Measurements from ENCODE around the gene CCDC116. TPM values are rescaled to one million over a fixed set of nuclear protein-coding genes. Genes with fewer than 3 reads are reported as not detected.

Gene CCDC116
- total and polyA plus RNA-seq, 10 of the 15 experiments (the other 5 are each of a cell fraction or from before 2014, with no cell fraction given), result 0.04 to 0.18 (median 0.04) TPM; not detected in 6

GRCh38 chr22:21587803-21588611 lies 44.6 kb upstream of the CCDC116 start (continued):
- TF ChIP-seq, protein P1, sequence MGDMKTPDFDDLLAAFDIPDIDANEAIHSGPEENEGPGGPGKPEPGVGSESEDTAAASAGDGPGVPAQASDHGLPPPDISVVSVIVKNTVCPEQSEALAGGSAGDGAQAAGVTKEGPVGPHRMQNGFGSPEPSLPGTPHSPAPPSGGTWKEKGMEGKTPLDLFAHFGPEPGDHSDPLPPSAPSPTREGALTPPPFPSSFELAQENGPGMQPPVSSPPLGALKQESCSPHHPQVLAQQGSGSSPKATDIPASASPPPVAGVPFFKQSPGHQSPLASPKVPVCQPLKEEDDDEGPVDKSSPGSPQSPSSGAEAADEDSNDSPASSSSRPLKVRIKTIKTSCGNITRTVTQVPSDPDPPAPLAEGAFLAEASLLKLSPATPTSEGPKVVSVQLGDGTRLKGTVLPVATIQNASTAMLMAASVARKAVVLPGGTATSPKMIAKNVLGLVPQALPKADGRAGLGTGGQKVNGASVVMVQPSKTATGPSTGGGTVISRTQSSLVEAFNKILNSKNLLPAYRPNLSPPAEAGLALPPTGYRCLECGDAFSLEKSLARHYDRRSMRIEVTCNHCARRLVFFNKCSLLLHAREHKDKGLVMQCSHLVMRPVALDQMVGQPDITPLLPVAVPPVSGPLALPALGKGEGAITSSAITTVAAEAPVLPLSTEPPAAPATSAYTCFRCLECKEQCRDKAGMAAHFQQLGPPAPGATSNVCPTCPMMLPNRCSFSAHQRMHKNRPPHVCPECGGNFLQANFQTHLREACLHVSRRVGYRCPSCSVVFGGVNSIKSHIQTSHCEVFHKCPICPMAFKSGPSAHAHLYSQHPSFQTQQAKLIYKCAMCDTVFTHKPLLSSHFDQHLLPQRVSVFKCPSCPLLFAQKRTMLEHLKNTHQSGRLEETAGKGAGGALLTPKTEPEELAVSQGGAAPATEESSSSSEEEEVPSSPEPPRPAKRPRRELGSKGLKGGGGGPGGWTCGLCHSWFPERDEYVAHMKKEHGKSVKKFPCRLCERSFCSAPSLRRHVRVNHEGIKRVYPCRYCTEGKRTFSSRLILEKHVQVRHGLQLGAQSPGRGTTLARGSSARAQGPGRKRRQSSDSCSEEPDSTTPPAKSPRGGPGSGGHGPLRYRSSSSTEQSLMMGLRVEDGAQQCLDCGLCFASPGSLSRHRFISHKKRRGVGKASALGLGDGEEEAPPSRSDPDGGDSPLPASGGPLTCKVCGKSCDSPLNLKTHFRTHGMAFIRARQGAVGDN (IDR thresholded peaks at IDR 0.05), result no peak
- TF ChIP-seq CBFB (IDR thresholded peaks at IDR 0.05; ENCODE audit: low read depth), result peak; percentile 75
- peak; percentile 73 for TF ChIP-seq JUNB (IDR thresholded peaks at IDR 0.05)
- no peak; the same call in 1 of the 2 replicates for TF ChIP-seq SMARCA5 (IDR thresholded peaks at IDR 0.05)
- peak; percentile 23; the same call in 1 of the 2 replicates for TF ChIP-seq GATAD2B (conservative IDR thresholded peaks at IDR 0.05; ENCODE audit: low read depth)
- TF ChIP-seq NRF1 (conservative IDR thresholded peaks at IDR 0.05; ENCODE audit: low read depth, low read length), result no peak
- TF ChIP-seq PAX8 (IDR thresholded peaks at IDR 0.05), result no peak
- TF ChIP-seq EZH2 (IDR thresholded peaks at IDR 0.05; ENCODE audit: borderline replicate concordance, control insufficient read depth, low read depth, low read length), result no peak
- peak; percentile 82 for TF ChIP-seq EED (IDR thresholded peaks at IDR 0.05; ENCODE audit: low read depth)
- TF ChIP-seq, protein P2, sequence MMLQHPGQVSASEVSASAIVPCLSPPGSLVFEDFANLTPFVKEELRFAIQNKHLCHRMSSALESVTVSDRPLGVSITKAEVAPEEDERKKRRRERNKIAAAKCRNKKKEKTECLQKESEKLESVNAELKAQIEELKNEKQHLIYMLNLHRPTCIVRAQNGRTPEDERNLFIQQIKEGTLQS (IDR thresholded peaks at IDR 0.05; ENCODE audit: borderline replicate concordance, extremely low read depth, low read depth, low read length), result no peak
- TF ChIP-seq RB1 (IDR thresholded peaks at IDR 0.05; ENCODE audit: borderline replicate concordance), result no peak
- TF ChIP-seq FOS (IDR thresholded peaks at IDR 0.05; ENCODE audit: borderline replicate concordance, extremely low read depth, insufficient read length), result no peak
- TF ChIP-seq ESRRA (IDR thresholded peaks at IDR 0.05; ENCODE audit: low read length), result no peak
- TF ChIP-seq E2F4 (IDR thresholded peaks at IDR 0.05; ENCODE audit: low read depth, low read length), result no peak
- TF ChIP-seq MTA3 (IDR thresholded peaks at IDR 0.05; ENCODE audit: borderline replicate concordance, low read length), result no peak; the same call in 1 of the 2 replicates
- TF ChIP-seq JUND (IDR thresholded peaks at IDR 0.05; ENCODE audit: low read depth, low read length), result peak; percentile 58; the same call in 1 of the 2 replicates
- TF ChIP-seq SMC3 (IDR thresholded peaks at IDR 0.05; ENCODE audit: borderline replicate concordance, low read length), result no peak
- no peak for TF ChIP-seq NFYA (IDR thresholded peaks at IDR 0.05; ENCODE audit: borderline replicate concordance, low read depth, low read length)
- TF ChIP-seq, protein P3, sequence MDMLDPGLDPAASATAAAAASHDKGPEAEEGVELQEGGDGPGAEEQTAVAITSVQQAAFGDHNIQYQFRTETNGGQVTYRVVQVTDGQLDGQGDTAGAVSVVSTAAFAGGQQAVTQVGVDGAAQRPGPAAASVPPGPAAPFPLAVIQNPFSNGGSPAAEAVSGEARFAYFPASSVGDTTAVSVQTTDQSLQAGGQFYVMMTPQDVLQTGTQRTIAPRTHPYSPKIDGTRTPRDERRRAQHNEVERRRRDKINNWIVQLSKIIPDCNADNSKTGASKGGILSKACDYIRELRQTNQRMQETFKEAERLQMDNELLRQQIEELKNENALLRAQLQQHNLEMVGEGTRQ (IDR thresholded peaks at IDR 0.05; ENCODE audit: borderline replicate concordance, low read depth, low read length), result no peak; the same call in 1 of the 2 replicates
- TF ChIP-seq HDGF (IDR thresholded peaks at IDR 0.05), result no peak
- no peak for TF ChIP-seq YBX1 (IDR thresholded peaks at IDR 0.05)
- no peak for TF ChIP-seq MYC (IDR thresholded peaks at IDR 0.05; ENCODE audit: insufficient read depth, insufficient read length, insufficient replicate concordance, low read length, severe bottlenecking)
- TF ChIP-seq, protein P4, sequence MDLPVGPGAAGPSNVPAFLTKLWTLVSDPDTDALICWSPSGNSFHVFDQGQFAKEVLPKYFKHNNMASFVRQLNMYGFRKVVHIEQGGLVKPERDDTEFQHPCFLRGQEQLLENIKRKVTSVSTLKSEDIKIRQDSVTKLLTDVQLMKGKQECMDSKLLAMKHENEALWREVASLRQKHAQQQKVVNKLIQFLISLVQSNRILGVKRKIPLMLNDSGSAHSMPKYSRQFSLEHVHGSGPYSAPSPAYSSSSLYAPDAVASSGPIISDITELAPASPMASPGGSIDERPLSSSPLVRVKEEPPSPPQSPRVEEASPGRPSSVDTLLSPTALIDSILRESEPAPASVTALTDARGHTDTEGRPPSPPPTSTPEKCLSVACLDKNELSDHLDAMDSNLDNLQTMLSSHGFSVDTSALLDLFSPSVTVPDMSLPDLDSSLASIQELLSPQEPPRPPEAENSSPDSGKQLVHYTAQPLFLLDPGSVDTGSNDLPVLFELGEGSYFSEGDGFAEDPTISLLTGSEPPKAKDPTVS (IDR thresholded peaks at IDR 0.05; ENCODE audit: low read depth, low read length), result no peak
